Liver (tissue), 3 donors: ENCODE results near the gene ROPN1.
A peak's percentile ranks its signal among the peaks of the same experiment; 100 is the strongest.
"Not testable (repeated sequence)": the region's sequence is repeated elsewhere in the genome, so short reads cannot be mapped to it uniquely, and the experiment has no call there.

ENCODE experiments used
- ATF3 ChIP-seq: IDR thresholded peaks from 2 replicates; pipeline ENCODE4 v1.6.1; 2016; ENCODE audit warnings: antibody characterized with exemption
- EGR1 ChIP-seq, 2 donors: IDR thresholded peaks; 2 replicates each; pipeline ENCODE4 v1.6.1; 2016 to 2018; ENCODE audit warnings: antibody characterized with exemption in 2 of 2, low read depth in 2 of 2
- JUND ChIP-seq, 2 donors: IDR thresholded peaks; 2 replicates each; pipeline ENCODE4 v1.6.1; 2016; ENCODE audit warnings: antibody characterized with exemption in 2 of 2
- MAX ChIP-seq: IDR thresholded peaks from 2 replicates; pipeline ENCODE4 v1.6.1; 2016; ENCODE audit warnings: antibody characterized with exemption
- RAD21 ChIP-seq, 2 donors: IDR thresholded peaks; 2 replicates each; pipeline ENCODE4 v1.6.1; 2016; ENCODE audit warnings: antibody characterized with exemption in 2 of 2, mild to moderate bottlenecking in 2 of 2
- TAF1 ChIP-seq: conservative IDR thresholded peaks from 2 replicates; pipeline ENCODE4 v1.6.1; 2016; ENCODE audit warnings: antibody characterized with exemption, mild to moderate bottlenecking
- ZBTB33 ChIP-seq: IDR thresholded peaks from 2 replicates; pipeline ENCODE4 v1.6.1; 2016; ENCODE audit warnings: antibody characterized with exemption
- TF ChIP-seq, protein P1 (sequence below): fragments of 150-350 bp; IDR thresholded peaks from 2 replicates; pipeline ENCODE4 v1.5.1; 2017; ENCODE audit warnings: improper control_type of control experiment, low read depth, low read length; ENCODE audit not compliant: missing input control
- donor health status: healthy.
- donor health status: healthy.

GRCh38 chr3:124016483-124016882 lies 24.6 kb upstream of the ROPN1 start:
- TF ChIP-seq, protein P1, sequence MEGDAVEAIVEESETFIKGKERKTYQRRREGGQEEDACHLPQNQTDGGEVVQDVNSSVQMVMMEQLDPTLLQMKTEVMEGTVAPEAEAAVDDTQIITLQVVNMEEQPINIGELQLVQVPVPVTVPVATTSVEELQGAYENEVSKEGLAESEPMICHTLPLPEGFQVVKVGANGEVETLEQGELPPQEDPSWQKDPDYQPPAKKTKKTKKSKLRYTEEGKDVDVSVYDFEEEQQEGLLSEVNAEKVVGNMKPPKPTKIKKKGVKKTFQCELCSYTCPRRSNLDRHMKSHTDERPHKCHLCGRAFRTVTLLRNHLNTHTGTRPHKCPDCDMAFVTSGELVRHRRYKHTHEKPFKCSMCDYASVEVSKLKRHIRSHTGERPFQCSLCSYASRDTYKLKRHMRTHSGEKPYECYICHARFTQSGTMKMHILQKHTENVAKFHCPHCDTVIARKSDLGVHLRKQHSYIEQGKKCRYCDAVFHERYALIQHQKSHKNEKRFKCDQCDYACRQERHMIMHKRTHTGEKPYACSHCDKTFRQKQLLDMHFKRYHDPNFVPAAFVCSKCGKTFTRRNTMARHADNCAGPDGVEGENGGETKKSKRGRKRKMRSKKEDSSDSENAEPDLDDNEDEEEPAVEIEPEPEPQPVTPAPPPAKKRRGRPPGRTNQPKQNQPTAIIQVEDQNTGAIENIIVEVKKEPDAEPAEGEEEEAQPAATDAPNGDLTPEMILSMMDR: peak; percentile 39
- TF ChIP-seq EGR1 (IDR thresholded peaks at IDR 0.05; ENCODE audit: low read depth in 2 of 2); TAF1; MAX; JUND (IDR thresholded peaks at IDR 0.05); ATF3; ZBTB33: not testable (repeated sequence)
- TF ChIP-seq RAD21 (IDR thresholded peaks at IDR 0.05): peak; percentile 78 to 82
